Endothelial cell of umbilical vein (primary cell): ENCODE data around the gene OR5AU1. TPM values are rescaled to one million over a fixed set of nuclear protein-coding genes. Genes with fewer than 3 reads are reported as not detected.

Experiments
- BruUV-seq: library from RNA; stranded (reverse); fragments of 400-500 nt; replicated peaks from 2 replicates; lab custom pipeline; 2021; lab: Mats Ljungman, UMichigan
- CTCF ChIA-PET: fragments of 300-600, 350-600 bp; sonication (Branson Sonifier 250); formaldehyde crosslinking; loops from one replicate; lab custom pipeline; 2021; ENCODE audit warnings: antibody characterized with exemption, inconsistent platforms; lab: Charles Lee
- POLR2A ChIA-PET: fragments of 300-600, 350-600 bp; sonication (Branson Sonifier 250); formaldehyde crosslinking; loops from one replicate; lab custom pipeline; 2021; ENCODE audit warnings: antibody characterized with exemption, inconsistent platforms; lab: Charles Lee
- DNase-seq: peaks from one replicate; pipeline ENCODE4 v3.0.0-alpha.2; 2011; ENCODE audit warnings: low read depth, low spot score
- FAIRE-seq: peaks from 2 replicates; lab custom pipeline; 2011; peaks lifted over from hg19 to GRCh38; lab: Jason Lieb, UNC
- H2AFZ ChIP-seq: 2 replicates; pipeline ENCODE4 v1.6.0; 2012; ENCODE audit warnings: low read depth, low read length, control low read depth, inconsistent platforms
- H3K27ac ChIP-seq: 2 replicates; pipeline ENCODE4 v1.5.1; 2011; ENCODE audit warnings: low read depth, mild to moderate bottlenecking, control low read depth, low read length, moderate library complexity; ENCODE audit not compliant: insufficient read depth
- H3K27me3 ChIP-seq, 2 experiments: 2 replicates each; pipeline versions ENCODE4 v1.6.0 to v1.6.1; 2011; ENCODE audit warnings: low read length in 2 of 2, mixed read lengths in 1 of 2; ENCODE audit not compliant: control insufficient read depth in 2 of 2, insufficient read depth in 2 of 2
- H3K36me3 ChIP-seq, 2 experiments: 2 replicates in 1 of 2; 3 replicates in 1 of 2; pipeline ENCODE4 v1.5.1; 2011; ENCODE audit warnings: low read length in 2 of 2, mild to moderate bottlenecking in 1 of 2, moderate library complexity in 1 of 2; ENCODE audit not compliant: control insufficient read depth in 2 of 2, insufficient read depth in 2 of 2; ENCODE audit errors: extremely low read depth in 1 of 2
- H3K4me1 ChIP-seq: 3 replicates; pipeline ENCODE4 v1.5.1; 2011; ENCODE audit warnings: mild to moderate bottlenecking, low read length; ENCODE audit not compliant: control insufficient read depth, insufficient read depth; ENCODE audit errors: extremely low read depth
- H3K4me2 ChIP-seq: 2 replicates; pipeline ENCODE4 v1.6.1; 2011; ENCODE audit warnings: low read length, control low read depth, mixed read lengths; ENCODE audit not compliant: insufficient read depth
- H3K4me3 ChIP-seq, 3 experiments: fragments of 200-600 bp in 1 of 3; sonication (generic), shearing (Covaris generic) in 1 of 3; replicated peaks in 1 of 3; 2 replicates each; pipeline ENCODE4 v1.5.1; 2011 to 2016; ENCODE audit warnings: control low read depth in 3 of 3, low read length in 3 of 3, mild to moderate bottlenecking in 2 of 3, inconsistent platforms in 1 of 3, low read depth in 1 of 3, moderate library complexity in 1 of 3; ENCODE audit not compliant: insufficient read depth in 1 of 3
- H3K79me2 ChIP-seq: 2 replicates; pipeline ENCODE4 v1.6.0; 2012; ENCODE audit warnings: low read length, inconsistent platforms; ENCODE audit not compliant: control insufficient read depth, insufficient read depth
- H3K9ac ChIP-seq: replicated peaks from 2 replicates; pipeline ENCODE3; 2011; ENCODE audit warnings: low read length, control low read depth; ENCODE audit not compliant: insufficient read depth; ENCODE audit errors: extremely low read depth
- H3K9me1 ChIP-seq: replicated peaks from 3 replicates; pipeline ENCODE4 v1.6.0; 2011; ENCODE audit warnings: mild to moderate bottlenecking, low read length; ENCODE audit not compliant: control insufficient read depth, insufficient read depth; ENCODE audit errors: extremely low read depth
- H3K9me3 ChIP-seq: replicated peaks from 2 replicates; pipeline ENCODE4 v1.5.1; 2012; ENCODE audit warnings: low read length, inconsistent platforms; ENCODE audit not compliant: control insufficient read depth, insufficient read depth
- H4K20me1 ChIP-seq: replicated peaks from 2 replicates; pipeline ENCODE3; 2011; ENCODE audit warnings: mild to moderate bottlenecking, low read length; ENCODE audit not compliant: control insufficient read depth, insufficient read depth; ENCODE audit errors: extremely low read depth
- CTCF ChIP-seq, 2 donors: IDR thresholded peaks; 1 replicate in 1 of 2; 2 replicates in 1 of 2; pipeline ENCODE4 v1.5.1; 2011; ENCODE audit warnings: low read length in 2 of 2, mild to moderate bottlenecking in 2 of 2, moderate library complexity in 2 of 2, control low read depth in 1 of 2, inconsistent platforms in 1 of 2, low read depth in 1 of 2; ENCODE audit not compliant: insufficient read depth in 1 of 2; ENCODE audit errors: extremely low read depth in 1 of 2
- EZH2 ChIP-seq: IDR thresholded peaks from 2 replicates; pipeline ENCODE4 v1.6.1; 2012; ENCODE audit warnings: borderline replicate concordance, low read depth, mild to moderate bottlenecking, moderate library complexity, low read length, inconsistent platforms; ENCODE audit not compliant: severe bottlenecking
- FOS ChIP-seq: IDR thresholded peaks from 2 replicates; pipeline ENCODE4 v1.6.1; 2011; ENCODE audit warnings: mild to moderate bottlenecking, low read length, moderate library complexity, borderline replicate concordance; ENCODE audit not compliant: insufficient read depth
- GATA2 ChIP-seq: IDR thresholded peaks from 2 replicates; pipeline ENCODE4 v1.7.0; 2011; ENCODE audit warnings: low read depth, mild to moderate bottlenecking, moderate library complexity, mixed read lengths, low read length; ENCODE audit not compliant: insufficient read length, insufficient read depth
- JUN ChIP-seq: IDR thresholded peaks from 2 replicates; pipeline ENCODE4 v1.6.1; 2011; ENCODE audit warnings: borderline replicate concordance, low read depth; ENCODE audit not compliant: insufficient read length, insufficient read depth
- MAX ChIP-seq: IDR thresholded peaks from 2 replicates; pipeline ENCODE4 v1.6.1; 2011; ENCODE audit not compliant: insufficient read depth, insufficient read length
- MYC ChIP-seq: IDR thresholded peaks from one replicate; pipeline ENCODE4 v1.6.1; 2011; ENCODE audit warnings: mild to moderate bottlenecking, low read depth, low read length
- POLR2A ChIP-seq: IDR thresholded peaks from 2 replicates; pipeline ENCODE4 v1.6.1; 2012; ENCODE audit warnings: low read depth, mild to moderate bottlenecking, control low read depth, low read length
- POLR2AphosphoS5 ChIP-seq: IDR thresholded peaks from 2 replicates; pipeline ENCODE4 v1.6.1; 2012; ENCODE audit warnings: low read depth, mild to moderate bottlenecking, control low read depth, low read length, moderate library complexity; ENCODE audit not compliant: insufficient read depth
- dilution Hi-C: fragments of 300-500 bp; cut with MboI; formaldehyde crosslinking; loops from one replicate; pipeline ENCODE4 v1.15.0; 2019; ENCODE audit warnings: low sequenced_read_pairs; ENCODE audit not compliant: extremely low pct_ligation_motif_present
- intact Hi-C: fragments of 100-400 bp; cut with micrococcal nuclease; formaldehyde crosslinking; loops from one replicate; pipeline ENCODE4 v1.10.0; 2022
- polyA plus RNA-seq, 4 experiments: library from polyadenylated mRNA; depleted of rRNA in 3 of 4; stranded (reverse) in 3 of 4; unstranded in 1 of 4; fragments of >200 nt; gene quantifications; 2 replicates each; pipeline versions ENCODE4 v1.2.1 to v1.2.3, GENCODE V29; 2011 to 2012; ENCODE audit warnings: missing spikeins in 1 of 4
- total RNA-seq: library from RNA; stranded (reverse); gene quantifications from 2 replicates; pipeline ENCODE4 v1.2.3, GENCODE V29; 2021

OR5AU1 gene
- total and polyA plus RNA-seq, 2 donors (not counting 3 experiments of a cell fraction or from before 2014, with no cell fraction given): not detected

GRCh38 chr14:21169573-21169972 is 13.7 kb upstream of the OR5AU1 start:
- POLR2A ChIA-PET: no interaction called here
- FAIRE-seq: no peak

More at GRCh38 chr14:21169573-21169972, 13.7 kb upstream of the OR5AU1 start:
- no peak for DNase-seq
- no peak for TF ChIP-seq FOS
- TF ChIP-seq MYC: no peak
- TF ChIP-seq MAX: no peak
- TF ChIP-seq POLR2A: no peak
- no peak for TF ChIP-seq CTCF (IDR thresholded peaks at IDR 0.05; ENCODE audit: extremely low read depth in 1 of 2, insufficient read depth in 1 of 2, low read depth in 1 of 2, low read length in 2 of 2)
- TF ChIP-seq JUN: no peak
- TF ChIP-seq POLR2AphosphoS5: no peak
- TF ChIP-seq GATA2: no peak
- TF ChIP-seq EZH2: no peak
- Histone ChIP-seq H2AFZ (no peak overlapping the region), H3K9me1 (no peaks in the 10 kb centered on the region), H4K20me1 (no peaks in the 10 kb centered on the region), H3K36me3 (no peaks in the 10 kb centered on the region), H3K79me2 (no peaks in the 10 kb centered on the region), H3K4me1 (no peaks in the 10 kb centered on the region), H3K27ac (no peak overlapping the region), H3K9me3 (no peaks in the 10 kb centered on the region), H3K4me2 (no peak overlapping the region), H3K4me3 (no peak overlapping the region), H3K27me3 (peaks cover 24 to 25% of the 10 kb centered on the region in 2 experiments), H3K9ac (no peak overlapping the region)
- CTCF ChIA-PET: no interaction called here
- dilution Hi-C loops: no loop called here
- no TSS peak for BruUV-seq
- intact Hi-C loops: no loop called here
